Measurements from ENCODE around the gene HTR7. TPM values are rescaled to one million over a fixed set of nuclear protein-coding genes. Genes with fewer than 3 reads are reported as not detected.
"Not testable (repeated sequence)": the region's sequence is repeated elsewhere in the genome, so short reads cannot be mapped to it uniquely, and the experiment has no call there.

Gene HTR7
- total RNA-seq, 2 donors from 2014 or later = 5.4 to 9.9 TPM

GRCh38 chr10:90837486-90837885 is 20.4 kb downstream of the HTR7 start:
- TF ChIP-seq, protein P1, sequence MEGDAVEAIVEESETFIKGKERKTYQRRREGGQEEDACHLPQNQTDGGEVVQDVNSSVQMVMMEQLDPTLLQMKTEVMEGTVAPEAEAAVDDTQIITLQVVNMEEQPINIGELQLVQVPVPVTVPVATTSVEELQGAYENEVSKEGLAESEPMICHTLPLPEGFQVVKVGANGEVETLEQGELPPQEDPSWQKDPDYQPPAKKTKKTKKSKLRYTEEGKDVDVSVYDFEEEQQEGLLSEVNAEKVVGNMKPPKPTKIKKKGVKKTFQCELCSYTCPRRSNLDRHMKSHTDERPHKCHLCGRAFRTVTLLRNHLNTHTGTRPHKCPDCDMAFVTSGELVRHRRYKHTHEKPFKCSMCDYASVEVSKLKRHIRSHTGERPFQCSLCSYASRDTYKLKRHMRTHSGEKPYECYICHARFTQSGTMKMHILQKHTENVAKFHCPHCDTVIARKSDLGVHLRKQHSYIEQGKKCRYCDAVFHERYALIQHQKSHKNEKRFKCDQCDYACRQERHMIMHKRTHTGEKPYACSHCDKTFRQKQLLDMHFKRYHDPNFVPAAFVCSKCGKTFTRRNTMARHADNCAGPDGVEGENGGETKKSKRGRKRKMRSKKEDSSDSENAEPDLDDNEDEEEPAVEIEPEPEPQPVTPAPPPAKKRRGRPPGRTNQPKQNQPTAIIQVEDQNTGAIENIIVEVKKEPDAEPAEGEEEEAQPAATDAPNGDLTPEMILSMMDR (IDR thresholded peaks at IDR 0.05) = no peak
- ATAC-seq (ENCODE audit: insufficient number of reproducible peaks, low FRiP score, low read depth) (no peak), DNase-seq (ENCODE audit: low spot score) (no peak)
- no peak overlapping the region for H3K4me3 ChIP-seq
- H3K27me3 ChIP-seq (replicated peaks; ENCODE audit: insufficient read depth) = no peaks in the 10 kb centered on the region
- no peaks in the 10 kb centered on the region for H3K36me3 ChIP-seq
- no peaks in the 10 kb centered on the region for H3K4me1 ChIP-seq (ENCODE audit: control insufficient read depth in 1 of 2, low read depth in 2 of 2)
- no peak overlapping the region for H3K27ac ChIP-seq
- no peaks in the 10 kb centered on the region for H3K9me3 ChIP-seq

DNA sequence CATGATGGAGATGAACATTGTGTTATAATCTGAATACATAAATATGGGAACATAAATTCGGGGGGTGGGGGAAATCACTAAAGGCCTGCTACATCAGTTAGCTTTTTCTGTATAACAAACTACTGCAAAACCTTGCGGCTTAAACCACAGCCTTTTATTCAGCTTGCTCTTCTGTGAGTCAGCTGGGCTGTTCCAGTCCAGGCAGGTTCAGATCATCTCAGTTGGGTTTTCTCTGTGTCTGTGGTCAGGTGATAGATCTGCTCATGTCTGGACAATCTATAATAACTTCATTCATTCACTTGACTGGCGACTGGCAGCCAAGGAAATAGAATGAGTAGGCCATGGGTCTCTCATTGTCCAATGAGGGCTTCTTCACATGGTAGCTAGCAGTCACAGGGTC is 23.5 kb downstream of the HTR7 start:
- no peaks in the 10 kb centered on the region for H3K9me3 ChIP-seq
- TF ChIP-seq, protein P1 (IDR thresholded peaks at IDR 0.05) = no peak
- no peaks in the 10 kb centered on the region for H3K4me1 ChIP-seq (ENCODE audit: control insufficient read depth in 1 of 2, low read depth in 2 of 2)
- no peak for ATAC-seq (ENCODE audit: insufficient number of reproducible peaks, low FRiP score, low read depth)
- no peak overlapping the region for H3K4me3 ChIP-seq
- no peak for DNase-seq (ENCODE audit: low spot score)
- H3K36me3 ChIP-seq = no peaks in the 10 kb centered on the region
- no peaks in the 10 kb centered on the region for H3K27me3 ChIP-seq (replicated peaks; ENCODE audit: insufficient read depth)
- H3K27ac ChIP-seq = no peak overlapping the region

DNA sequence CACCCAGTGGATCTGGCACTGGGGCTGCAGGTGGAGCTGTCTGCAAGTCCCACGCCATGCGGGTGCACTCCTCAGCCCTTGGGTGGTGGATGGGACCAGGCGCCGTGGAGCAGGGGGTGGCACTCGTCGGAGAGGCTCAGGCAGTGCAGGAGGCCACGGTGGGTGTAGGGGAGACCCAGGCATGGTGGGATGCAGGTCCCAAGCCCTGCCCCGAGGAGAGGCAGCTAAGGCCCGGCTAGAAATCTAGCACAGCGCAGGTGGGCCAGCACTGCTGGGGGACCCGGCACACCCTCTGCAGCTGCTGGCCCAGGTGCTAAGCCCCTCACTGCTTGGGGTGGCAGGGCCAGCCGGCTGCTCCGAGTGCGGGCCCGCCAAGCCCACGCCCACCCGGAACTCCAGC is 25.7 kb downstream of the HTR7 start:
- Histone ChIP-seq H3K4me3 (no peak overlapping the region), H3K27ac (no peak overlapping the region), H3K36me3 (no peaks in the 10 kb centered on the region), H3K9me3 (no peaks in the 10 kb centered on the region), H3K4me1 (ENCODE audit: control insufficient read depth in 1 of 2, low read depth in 2 of 2) (no peaks in the 10 kb centered on the region), H3K27me3 (replicated peaks; ENCODE audit: insufficient read depth) (no peaks in the 10 kb centered on the region)
- TF ChIP-seq, protein P1 (IDR thresholded peaks at IDR 0.05) = no peak
- ATAC-seq (ENCODE audit: insufficient number of reproducible peaks, low FRiP score, low read depth) (no peak), DNase-seq (ENCODE audit: low spot score) (no peak)

DNA sequence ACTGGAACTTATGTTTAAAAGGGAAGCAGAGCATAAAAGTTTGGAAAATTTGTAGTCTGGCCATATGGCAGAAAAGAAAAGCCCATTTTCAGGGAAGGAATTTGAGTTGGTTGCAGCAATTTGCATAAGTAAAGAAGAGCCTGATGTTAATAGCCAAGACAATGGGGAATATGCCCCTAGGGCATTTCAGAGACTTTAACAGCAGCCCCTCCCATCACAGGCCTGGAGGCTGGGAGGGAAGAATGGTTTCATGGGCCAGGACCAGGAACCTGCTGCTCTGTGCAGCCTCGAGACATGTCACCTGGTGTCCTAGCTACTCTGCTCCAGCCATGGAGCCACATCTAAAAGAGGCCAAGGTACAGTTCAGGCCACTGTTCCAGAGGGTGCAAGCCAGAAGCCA is 35.3 kb downstream of the HTR7 start:
- Histone ChIP-seq H3K27me3 (replicated peaks; ENCODE audit: insufficient read depth) (no peaks in the 10 kb centered on the region), H3K4me3 (no peak overlapping the region), H3K4me1 (ENCODE audit: control insufficient read depth in 1 of 2, low read depth in 2 of 2) (no peaks in the 10 kb centered on the region), H3K36me3 (no peaks in the 10 kb centered on the region), H3K27ac (no peak overlapping the region), H3K9me3 (no peaks in the 10 kb centered on the region)
- no peak for ATAC-seq (ENCODE audit: insufficient number of reproducible peaks, low FRiP score, low read depth)
- TF ChIP-seq, protein P1 (IDR thresholded peaks at IDR 0.05) = no peak
- DNase-seq (ENCODE audit: low spot score) = no peak

- not testable (repeated sequence) for H3K27ac ChIP-seq; H3K9me3 ChIP-seq; H3K4me1 ChIP-seq (ENCODE audit: control insufficient read depth in 1 of 2, low read depth in 2 of 2); DNase-seq (ENCODE audit: low spot score); H3K27me3 ChIP-seq (replicated peaks; ENCODE audit: insufficient read depth); H3K36me3 ChIP-seq; ATAC-seq (ENCODE audit: insufficient number of reproducible peaks, low FRiP score, low read depth); H3K4me3 ChIP-seq
These were observed 36.0 kb downstream of the HTR7 start for GRCh38 chr10:90821864-90822263.

GRCh38 chr10:90819911-90820310 is 37.9 kb downstream of the HTR7 start:
- Histone ChIP-seq H3K27ac (no peak overlapping the region), H3K36me3 (no peaks in the 10 kb centered on the region), H3K9me3 (no peaks in the 10 kb centered on the region), H3K27me3 (replicated peaks; ENCODE audit: insufficient read depth) (no peaks in the 10 kb centered on the region), H3K4me3 (no peak overlapping the region), H3K4me1 (ENCODE audit: control insufficient read depth in 1 of 2, low read depth in 2 of 2) (no peaks in the 10 kb centered on the region)
- ATAC-seq (ENCODE audit: insufficient number of reproducible peaks, low FRiP score, low read depth) = no peak
- no peak for DNase-seq (ENCODE audit: low spot score)
- TF ChIP-seq, protein P1 (IDR thresholded peaks at IDR 0.05) = no peak
